ENCODE results near the gene RENBP. TPM values are rescaled to one million over a fixed set of nuclear protein-coding genes. Genes with fewer than 3 reads are reported as not detected.

Gene RENBP
- total and polyA plus RNA-seq, 2 of the 13 experiments (the other 11 are each of a cell fraction or from before 2014, with no cell fraction given) = 1.4 to 2.6 TPM

- WGBS (ENCODE audit: low lambda C conversion rate) = 100% methylated on average over 3 of the region's 17 CpGs
- Histone ChIP-seq H3K27ac (ENCODE audit: extremely low read length, insufficient read depth, low read length) (no peak overlapping the region), H3K36me3 (replicated peaks in 1 of 2; ENCODE audit: control insufficient read depth in 1 of 2, insufficient read depth in 2 of 2, low read length in 2 of 2) (peaks cover 25 to 79% of the 10 kb centered on the region in 2 experiments; a peak in 4 of 5 replicates), H3K9me3 (ENCODE audit: low read length) (no peaks in the 10 kb centered on the region), H3K4me2 (ENCODE audit: low read depth, low read length) (no peak overlapping the region), H2AFZ (ENCODE audit: low read length) (no peak overlapping the region), H4K20me1 (ENCODE audit: insufficient read depth, low read length) (0 out of 2 replicates have a peak, but pooled peaks cover 2% of the 10 kb centered on the region), H3K9ac (ENCODE audit: insufficient read depth, low read depth, low read length) (no peak overlapping the region), H3K4me3 (replicated peaks in 1 of 3; ENCODE audit: insufficient read depth in 1 of 3, low read depth in 2 of 3, low read length in 3 of 3) (no peak overlapping the region), H3K79me2 (ENCODE audit: insufficient read depth, low read length) (peaks cover 5% of the 10 kb centered on the region), H3K27me3 (ENCODE audit: control insufficient read depth in 1 of 2, insufficient read depth in 2 of 2, low read length in 2 of 2) (no peaks in the 10 kb centered on the region), H3K4me1 (ENCODE audit: insufficient read depth, low read length) (no peaks in the 10 kb centered on the region)
- in situ Hi-C loops (cut with HindIII; ENCODE audit: extremely low pct_ligation_motif_present, low pct_unique_long_range_greater_than_20kb) = no loop called here
- DNase-seq (ENCODE audit: low spot score) (no peak), FAIRE-seq (no peak), ATAC-seq (no peak)
- BruUV-seq (replicated peaks) = no TSS peak
- ChIA-PET CTCF (ENCODE audit: low intra/inter-chr PET ratio, low total read pairs) (no interaction called here), POLR2A (no interaction called here)
- TF ChIP-seq CERS6 (CRISPR knock-in tag; IDR thresholded peaks at IDR 0.05) (no peak), ZNF558 (CRISPR knock-in tag; IDR thresholded peaks at IDR 0.05; ENCODE audit: borderline replicate concordance) (no peak), JUND (CRISPR knock-in tag; IDR thresholded peaks at IDR 0.05) (no peak), TBX2 (CRISPR knock-in tag; IDR thresholded peaks at IDR 0.05; ENCODE audit: borderline replicate concordance) (no peak), UBTF (CRISPR knock-in tag; IDR thresholded peaks at IDR 0.05) (no peak), ZNF17 (CRISPR knock-in tag; IDR thresholded peaks at IDR 0.05) (no peak), ATF6 (CRISPR knock-in tag; conservative IDR thresholded peaks at IDR 0.05) (no peak), SALL2 (CRISPR knock-in tag; IDR thresholded peaks at IDR 0.05) (no peak), NBN (conservative IDR thresholded peaks at IDR 0.05) (no peak), TAF15 (IDR thresholded peaks at IDR 0.05; ENCODE audit: low read depth, low read length, poor library complexity, severe bottlenecking) (no peak)
- intact Hi-C loops (cut with micrococcal nuclease; ENCODE audit: unreplicated experiment) = no loop called here
Observed at GRCh38 chrX:153957224-153957623, 12.8 kb upstream of the RENBP start.

All from HepG2 (cell line).